HT-29 (cell line): Measurements from ENCODE around the gene AKAP13. TPM values are rescaled to one million over a fixed set of nuclear protein-coding genes. Genes with fewer than 3 reads are reported as not detected.

Experiments
- DNase-seq: peaks from one replicate; pipeline ENCODE4 v3.0.0-alpha.2; 2015; ENCODE audit warnings: low spot score
- total RNA-seq: library from RNA; depleted of rRNA; stranded (reverse); fragments of >200 nt; shearing (Covaris generic); gene quantifications from 2 replicates; pipeline ENCODE4 v1.2.3, GENCODE V29; 2014

The AKAP13 gene
- total RNA-seq, 1 experiment from 2014 or later, result 108 TPM

- no peak for DNase-seq
Measured at GRCh38 chr15:85621094-85621493, 240.7 kb downstream of the AKAP13 start.

- no peak for DNase-seq
Measured at GRCh38 chr15:85622221-85622831, 241.9 kb downstream of the AKAP13 start.

- DNase-seq, result no peak
Measured at GRCh38 chr15:85623315-85624049, 243.1 kb downstream of the AKAP13 start.

GRCh38 chr15:85624291-85624801 lies 243.9 kb downstream of the AKAP13 start:
- DNase-seq, result no peak

GRCh38 chr15:85625166-85625830 lies 244.9 kb downstream of the AKAP13 start:
- DNase-seq, result no peak

- no peak for DNase-seq
Measured at GRCh38 chr15:85625856-85626255, 245.5 kb downstream of the AKAP13 start.

- DNase-seq, result no peak
Measured at GRCh38 chr15:85627213-85627935, 247.0 kb downstream of the AKAP13 start.

- no peak for DNase-seq
Measured at GRCh38 chr15:85630311-85630710, 249.9 kb downstream of the AKAP13 start.

GRCh38 chr15:85631018-85631417 lies 250.6 kb downstream of the AKAP13 start:
- DNase-seq, result no peak

- no peak for DNase-seq
Measured at GRCh38 chr15:85632014-85632413, 251.6 kb downstream of the AKAP13 start.

- no peak for DNase-seq
Measured at GRCh38 chr15:85633859-85634258, 253.5 kb downstream of the AKAP13 start.

GRCh38 chr15:85636351-85636750 lies 255.9 kb downstream of the AKAP13 start:
- DNase-seq, result no peak

- DNase-seq, result no peak
Measured at GRCh38 chr15:85639752-85640381, 259.5 kb downstream of the AKAP13 start.

GRCh38 chr15:85642065-85642692 lies 261.8 kb downstream of the AKAP13 start:
- DNase-seq, result no peak

GRCh38 chr15:85642693-85643066 lies 262.3 kb downstream of the AKAP13 start:
- no peak for DNase-seq

GRCh38 chr15:85646538-85647091 lies 266.2 kb downstream of the AKAP13 start:
- no peak for DNase-seq

- DNase-seq, result no peak
Measured at GRCh38 chr15:85649372-85649771, 269.0 kb downstream of the AKAP13 start.

- no peak for DNase-seq
Measured at GRCh38 chr15:85651548-85651947, 271.1 kb downstream of the AKAP13 start.

- DNase-seq, result no peak
Measured at GRCh38 chr15:85652457-85652856, 272.1 kb downstream of the AKAP13 start.

- DNase-seq, result no peak
Measured at GRCh38 chr15:85657132-85657531, 276.7 kb downstream of the AKAP13 start.

- no peak for DNase-seq
Measured at GRCh38 chr15:85658816-85659215, 278.4 kb downstream of the AKAP13 start.
